Right atrium auricular region (tissue), 2 donors: ENCODE measurements around the gene LRRC15. TPM values are rescaled to one million over a fixed set of nuclear protein-coding genes. Genes with fewer than 3 reads are reported as not detected.
A peak's percentile ranks its signal among the peaks of the same experiment; 100 is the strongest.

Experiments
- DNase-seq: peaks from one replicate; pipeline ENCODE4 v3.0.0-alpha.2; 2019; ENCODE audit warnings: low spot score
- H3K27ac ChIP-seq, 2 donors: fragments of 200-600 bp; sonication (generic); 1 replicate in 1 of 2; 2 replicates in 1 of 2; pipeline ENCODE4 v1.5.1; 2016 to 2019
- H3K27me3 ChIP-seq, 2 donors: fragments of 200-600 bp; sonication (generic); one replicate each; pipeline versions ENCODE4 v1.5.1 to v1.6.0; 2017 to 2019
- H3K36me3 ChIP-seq: fragments of 200-600 bp; sonication (generic); one replicate; pipeline ENCODE4 v1.5.1; 2016
- H3K4me1 ChIP-seq, 2 donors: fragments of 200-600 bp; sonication (generic); one replicate each; pipeline versions ENCODE4 v1.5.1 to v1.6.0; 2017 to 2019
- H3K4me3 ChIP-seq, 2 donors: fragments of 200-600 bp; sonication (generic); 1 replicate in 1 of 2; 2 replicates in 1 of 2; pipeline ENCODE4 v1.5.1; 2017 to 2019; ENCODE audit warnings: mild to moderate bottlenecking in 1 of 2, moderate library complexity in 1 of 2
- H3K9me3 ChIP-seq, 2 donors: fragments of 200-600 bp; sonication (generic); one replicate each; pipeline ENCODE4 v1.5.1; 2019
- total RNA-seq, 2 donors: library from RNA; depleted of rRNA; stranded (reverse); fragments of >200 nt; gene quantifications; one replicate each; pipeline ENCODE4 v1.1.0, GENCODE V29; 2016
- TF ChIP-seq, protein P1 (sequence below), 2 donors: fragments of 200-600 bp; sonication (generic); IDR thresholded peaks; one replicate each; pipeline ENCODE4 v1.5.1; 2019; ENCODE audit warnings: antibody characterized with exemption in 2 of 2

The LRRC15 gene
- total RNA-seq, 2 donors from 2014 or later: 0.07 to 0.08 TPM

- no peak for DNase-seq
- Histone ChIP-seq H3K9me3 (no peaks in the 10 kb centered on the region), H3K4me3 (no peak overlapping the region), H3K27me3 (peaks cover 0 to 2% of the 10 kb centered on the region in 2 donors), H3K36me3 (no peaks in the 10 kb centered on the region), H3K4me1 (peaks cover 0 to 8% of the 10 kb centered on the region in 2 donors), H3K27ac (no peak overlapping the region)
- TF ChIP-seq, protein P1, sequence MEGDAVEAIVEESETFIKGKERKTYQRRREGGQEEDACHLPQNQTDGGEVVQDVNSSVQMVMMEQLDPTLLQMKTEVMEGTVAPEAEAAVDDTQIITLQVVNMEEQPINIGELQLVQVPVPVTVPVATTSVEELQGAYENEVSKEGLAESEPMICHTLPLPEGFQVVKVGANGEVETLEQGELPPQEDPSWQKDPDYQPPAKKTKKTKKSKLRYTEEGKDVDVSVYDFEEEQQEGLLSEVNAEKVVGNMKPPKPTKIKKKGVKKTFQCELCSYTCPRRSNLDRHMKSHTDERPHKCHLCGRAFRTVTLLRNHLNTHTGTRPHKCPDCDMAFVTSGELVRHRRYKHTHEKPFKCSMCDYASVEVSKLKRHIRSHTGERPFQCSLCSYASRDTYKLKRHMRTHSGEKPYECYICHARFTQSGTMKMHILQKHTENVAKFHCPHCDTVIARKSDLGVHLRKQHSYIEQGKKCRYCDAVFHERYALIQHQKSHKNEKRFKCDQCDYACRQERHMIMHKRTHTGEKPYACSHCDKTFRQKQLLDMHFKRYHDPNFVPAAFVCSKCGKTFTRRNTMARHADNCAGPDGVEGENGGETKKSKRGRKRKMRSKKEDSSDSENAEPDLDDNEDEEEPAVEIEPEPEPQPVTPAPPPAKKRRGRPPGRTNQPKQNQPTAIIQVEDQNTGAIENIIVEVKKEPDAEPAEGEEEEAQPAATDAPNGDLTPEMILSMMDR (IDR thresholded peaks at IDR 0.05): no peak
Measured at GRCh38 chr3:194337965-194338753, 31.4 kb downstream of the LRRC15 start.

- no peak for DNase-seq
- no peaks in the 10 kb centered on the region for H3K9me3 ChIP-seq
- no peaks in the 10 kb centered on the region for H3K36me3 ChIP-seq
- H3K27ac ChIP-seq: no peak overlapping the region
- peaks cover 0 to 8% of the 10 kb centered on the region in 2 donors for H3K27me3 ChIP-seq
- no peak overlapping the region for H3K4me3 ChIP-seq
- peaks cover 0 to 9% of the 10 kb centered on the region in 2 donors for H3K4me1 ChIP-seq
- TF ChIP-seq, protein P1 (IDR thresholded peaks at IDR 0.05): no peak
Measured at GRCh38 chr3:194336601-194337355, 32.8 kb downstream of the LRRC15 start.

DNA sequence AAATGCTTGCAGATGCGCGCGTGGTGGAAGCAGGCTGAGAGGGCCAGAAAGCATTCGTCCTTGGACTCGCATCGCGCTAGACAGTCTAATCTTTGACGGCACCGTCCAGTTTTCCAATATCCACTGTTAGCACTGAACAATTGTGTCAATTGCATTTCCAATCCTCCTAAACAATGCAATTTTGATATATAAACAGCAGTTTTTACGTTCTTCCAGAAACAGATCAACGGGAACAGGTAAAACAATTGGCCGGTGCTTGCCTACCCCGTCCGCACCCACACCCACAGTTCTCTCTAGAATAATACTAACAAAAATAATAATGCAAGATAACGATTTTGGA, 35.6 kb downstream of the LRRC15 start:
- Histone ChIP-seq H3K36me3 (no peaks in the 10 kb centered on the region), H3K9me3 (no peaks in the 10 kb centered on the region), H3K4me3 (no peak overlapping the region), H3K4me1 (peaks cover 0 to 33% of the 10 kb centered on the region in 2 donors), H3K27me3 (peaks cover 0 to 8% of the 10 kb centered on the region in 2 donors), H3K27ac (no peak overlapping the region)
- TF ChIP-seq, protein P1 (IDR thresholded peaks at IDR 0.05): peak in 1 of 2 donors; percentile 9
- no peak for DNase-seq

DNA sequence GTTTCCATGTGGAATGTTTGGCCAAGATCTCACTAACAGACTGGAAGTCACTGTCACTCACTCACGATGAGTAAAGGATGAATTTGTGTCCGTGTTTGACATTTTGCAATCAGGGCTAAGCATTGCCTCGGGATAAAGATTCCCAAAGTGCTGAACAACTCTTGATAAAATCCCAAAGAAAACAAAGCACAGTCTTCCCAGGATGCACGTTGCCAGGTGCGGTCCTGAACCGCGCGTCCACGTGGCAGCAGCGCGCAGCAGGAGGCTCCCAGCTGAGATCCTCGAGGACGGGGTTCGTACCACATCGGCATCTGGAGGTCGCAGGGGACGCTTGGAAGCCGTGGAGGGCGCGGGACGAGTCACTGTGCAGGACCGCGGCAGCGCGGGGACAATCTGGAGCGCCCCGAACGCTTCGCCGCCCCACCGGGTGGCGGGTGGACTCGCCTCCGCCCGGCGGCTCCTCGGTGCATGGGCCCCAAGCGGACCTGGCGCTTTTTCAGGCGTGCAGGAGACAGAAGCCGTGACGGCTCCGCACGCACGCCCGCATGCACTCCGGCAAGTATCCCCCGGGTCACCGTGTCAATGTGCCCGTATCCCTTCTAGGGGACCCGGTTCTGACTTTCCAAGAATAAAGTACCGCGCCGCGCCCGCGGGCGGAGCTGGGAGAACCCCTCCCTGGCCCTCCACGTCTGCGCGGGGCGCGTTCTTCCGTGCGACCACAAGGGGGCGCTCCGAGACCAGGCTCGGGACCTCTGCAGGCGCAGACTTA, 36.1 kb downstream of the LRRC15 start:
- no peaks in the 10 kb centered on the region for H3K36me3 ChIP-seq
- H3K27me3 ChIP-seq: peaks cover 0 to 8% of the 10 kb centered on the region in 2 donors
- peaks cover 0 to 39% of the 10 kb centered on the region in 2 donors for H3K4me1 ChIP-seq
- TF ChIP-seq, protein P1 (IDR thresholded peaks at IDR 0.05): peak; percentile 98 to 99
- peak; percentile 89 for DNase-seq
- H3K27ac ChIP-seq: no peak overlapping the region
- H3K9me3 ChIP-seq: no peaks in the 10 kb centered on the region
- H3K4me3 ChIP-seq: peak overlapping the region; percentile 17 to 53

GRCh38 chr3:194332858-194333211, 36.7 kb downstream of the LRRC15 start:
- no peak for DNase-seq
- no peaks in the 10 kb centered on the region for H3K36me3 ChIP-seq
- H3K27me3 ChIP-seq: peaks cover 0 to 8% of the 10 kb centered on the region in 2 donors
- no peak overlapping the region for H3K4me3 ChIP-seq
- TF ChIP-seq, protein P1 (IDR thresholded peaks at IDR 0.05): no peak
- no peak overlapping the region for H3K27ac ChIP-seq
- peaks cover 0 to 42% of the 10 kb centered on the region in 2 donors for H3K4me1 ChIP-seq
- no peaks in the 10 kb centered on the region for H3K9me3 ChIP-seq
